ENCODE measurements around the gene MRPS25. TPM values are rescaled to one million over a fixed set of nuclear protein-coding genes. Genes with fewer than 3 reads are reported as not detected.

Gene MRPS25
- total and polyA plus RNA-seq, 2 donors (not counting 3 experiments of a cell fraction or from before 2014, with no cell fraction given), result 32.5 to 68.7 TPM

- no peaks in the 10 kb centered on the region for H4K20me1 ChIP-seq (replicated peaks; ENCODE audit: control insufficient read depth, extremely low read depth, insufficient read depth, low read length)
- H2AFZ ChIP-seq (ENCODE audit: low read depth, low read length), result no peak overlapping the region
- no peak for TF ChIP-seq FOS (IDR thresholded peaks at IDR 0.05; ENCODE audit: borderline replicate concordance, insufficient read depth, low read length)
- no peak for TF ChIP-seq GATA2 (IDR thresholded peaks at IDR 0.05; ENCODE audit: insufficient read depth, insufficient read length, low read depth, low read length)
- no peak for TF ChIP-seq EZH2 (IDR thresholded peaks at IDR 0.05; ENCODE audit: borderline replicate concordance, low read depth, low read length, severe bottlenecking)
- no peak for TF ChIP-seq POLR2A (IDR thresholded peaks at IDR 0.05; ENCODE audit: low read depth, low read length)
- no peak for TF ChIP-seq CTCF (IDR thresholded peaks at IDR 0.05; ENCODE audit: extremely low read depth in 1 of 2, insufficient read depth in 1 of 2, low read depth in 1 of 2, low read length in 2 of 2)
- no peak for TF ChIP-seq MYC (IDR thresholded peaks at IDR 0.05; ENCODE audit: low read depth, low read length)
- TF ChIP-seq MAX (IDR thresholded peaks at IDR 0.05; ENCODE audit: insufficient read depth, insufficient read length), result no peak
- TF ChIP-seq JUN (IDR thresholded peaks at IDR 0.05; ENCODE audit: borderline replicate concordance, insufficient read depth, insufficient read length, low read depth), result no peak
- TF ChIP-seq POLR2AphosphoS5 (IDR thresholded peaks at IDR 0.05; ENCODE audit: insufficient read depth, low read depth, low read length), result no peak
- peaks cover 6% of the 10 kb centered on the region for H3K4me1 ChIP-seq (ENCODE audit: control insufficient read depth, extremely low read depth, insufficient read depth, low read length)
- FAIRE-seq, result no peak
- no peaks in the 10 kb centered on the region for H3K27me3 ChIP-seq (ENCODE audit: control insufficient read depth in 2 of 2, insufficient read depth in 2 of 2, low read length in 2 of 2)
- H3K9ac ChIP-seq (replicated peaks; ENCODE audit: extremely low read depth, insufficient read depth, low read length), result no peak overlapping the region
- peaks cover 36% of the 10 kb centered on the region for H3K79me2 ChIP-seq (ENCODE audit: control insufficient read depth, insufficient read depth, low read length)
- peaks cover 23 to 36% of the 10 kb centered on the region in 2 experiments for H3K36me3 ChIP-seq (ENCODE audit: control insufficient read depth in 2 of 2, extremely low read depth in 1 of 2, insufficient read depth in 2 of 2, low read length in 2 of 2)
- H3K4me2 ChIP-seq (ENCODE audit: insufficient read depth, low read length), result no peak overlapping the region
- H3K9me3 ChIP-seq (replicated peaks; ENCODE audit: control insufficient read depth, insufficient read depth, low read length), result no peaks in the 10 kb centered on the region
- dilution Hi-C loops (cut with MboI; ENCODE audit: extremely low pct_ligation_motif_present, low sequenced_read_pairs) (no loop called here), intact Hi-C loops (cut with micrococcal nuclease) (loop anchor here (10.0 kb wide), 1 partner anchor 245 kb away; no protein-coding TSS in a partner anchor)
- ChIA-PET CTCF (no interaction called here), POLR2A (no interaction called here)
- no peaks in the 10 kb centered on the region for H3K9me1 ChIP-seq (replicated peaks; ENCODE audit: control insufficient read depth, extremely low read depth, insufficient read depth, low read length)
- no peak overlapping the region for H3K27ac ChIP-seq (ENCODE audit: insufficient read depth, low read depth, low read length)
- no TSS peak for BruUV-seq (replicated peaks)
- no peak for DNase-seq (ENCODE audit: low read depth, low spot score)
- H3K4me3 ChIP-seq (replicated peaks in 1 of 3; ENCODE audit: insufficient read depth in 1 of 3, low read depth in 1 of 3, low read length in 3 of 3), result no peak overlapping the region
Observed at GRCh38 chr3:15049584-15049983, 15.5 kb downstream of the MRPS25 start.

Data from endothelial cell of umbilical vein (primary cell).